ENCODE data around the gene SNTG2.

SNTG2 gene

GRCh38 chr2:1049691-1050090, 99.0 kb downstream of the SNTG2 start:
- no peak for FAIRE-seq
- TF ChIP-seq POLR2A (IDR thresholded peaks at IDR 0.05; ENCODE audit: low read depth, low read length) = no peak

GRCh38 chr2:1051075-1051474, 100.4 kb downstream of the SNTG2 start:
- TF ChIP-seq POLR2A (IDR thresholded peaks at IDR 0.05; ENCODE audit: low read depth, low read length) = no peak
- DNase-seq (ENCODE audit: insufficient read length, low spot score) (no peak), FAIRE-seq (no peak)

More at GRCh38 chr2:1049691-1050090, 99.0 kb downstream of the SNTG2 start:
- no peak for DNase-seq (ENCODE audit: insufficient read length, low spot score)

GRCh38 chr2:1052771-1053191, 102.1 kb downstream of the SNTG2 start:
- no peak for DNase-seq (ENCODE audit: insufficient read length, low spot score)
- FAIRE-seq = no peak
- no peak for TF ChIP-seq POLR2A (IDR thresholded peaks at IDR 0.05; ENCODE audit: low read depth, low read length)

GRCh38 chr2:1053786-1054185, 103.1 kb downstream of the SNTG2 start:
- TF ChIP-seq POLR2A (IDR thresholded peaks at IDR 0.05; ENCODE audit: low read depth, low read length) = no peak
- DNase-seq (ENCODE audit: insufficient read length, low spot score) = no peak
- no peak for FAIRE-seq

- no peak for TF ChIP-seq POLR2A (IDR thresholded peaks at IDR 0.05; ENCODE audit: low read depth, low read length)
- DNase-seq (ENCODE audit: insufficient read length, low spot score) (no peak), FAIRE-seq (no peak)
These were observed 103.8 kb downstream of the SNTG2 start for GRCh38 chr2:1054399-1054798.

GRCh38 chr2:1055014-1055595, 104.5 kb downstream of the SNTG2 start:
- no peak for TF ChIP-seq POLR2A (IDR thresholded peaks at IDR 0.05; ENCODE audit: low read depth, low read length)
- DNase-seq (ENCODE audit: insufficient read length, low spot score) (peak; percentile 59), FAIRE-seq (peak; percentile 96)

GRCh38 chr2:1060372-1060771, 109.7 kb downstream of the SNTG2 start:
- FAIRE-seq = no peak
- TF ChIP-seq POLR2A (IDR thresholded peaks at IDR 0.05; ENCODE audit: low read depth, low read length) = no peak
- no peak for DNase-seq (ENCODE audit: insufficient read length, low spot score)

- no peak for FAIRE-seq
- TF ChIP-seq POLR2A (IDR thresholded peaks at IDR 0.05; ENCODE audit: low read depth, low read length) = no peak
- no peak for DNase-seq (ENCODE audit: insufficient read length, low spot score)
These were observed 110.3 kb downstream of the SNTG2 start for GRCh38 chr2:1060987-1061386.

- FAIRE-seq (no peak), DNase-seq (ENCODE audit: insufficient read length, low spot score) (no peak)
- no peak for TF ChIP-seq POLR2A (IDR thresholded peaks at IDR 0.05; ENCODE audit: low read depth, low read length)
These were observed 117.6 kb downstream of the SNTG2 start for GRCh38 chr2:1068241-1068640.

- no peak for TF ChIP-seq POLR2A (IDR thresholded peaks at IDR 0.05; ENCODE audit: low read depth, low read length)
- no peak for DNase-seq (ENCODE audit: insufficient read length, low spot score)
- no peak for FAIRE-seq
These were observed 118.2 kb downstream of the SNTG2 start for GRCh38 chr2:1068822-1069221.

GRCh38 chr2:1069847-1070246, 119.2 kb downstream of the SNTG2 start:
- FAIRE-seq = no peak
- TF ChIP-seq POLR2A (IDR thresholded peaks at IDR 0.05; ENCODE audit: low read depth, low read length) = no peak

GRCh38 chr2:1070601-1071000, 120.0 kb downstream of the SNTG2 start:
- FAIRE-seq = no peak
- TF ChIP-seq POLR2A (IDR thresholded peaks at IDR 0.05; ENCODE audit: low read depth, low read length) = no peak
- no peak for DNase-seq (ENCODE audit: insufficient read length, low spot score)

More at GRCh38 chr2:1069847-1070246, 119.2 kb downstream of the SNTG2 start:
- no peak for DNase-seq (ENCODE audit: insufficient read length, low spot score)

GRCh38 chr2:1071650-1072049, 121.0 kb downstream of the SNTG2 start:
- FAIRE-seq = no peak
- no peak for DNase-seq (ENCODE audit: insufficient read length, low spot score)

GRCh38 chr2:1072250-1072649, 121.6 kb downstream of the SNTG2 start:
- FAIRE-seq = no peak
- no peak for TF ChIP-seq POLR2A (IDR thresholded peaks at IDR 0.05; ENCODE audit: low read depth, low read length)
- DNase-seq (ENCODE audit: insufficient read length, low spot score) = no peak

More at GRCh38 chr2:1071650-1072049, 121.0 kb downstream of the SNTG2 start:
- no peak for TF ChIP-seq POLR2A (IDR thresholded peaks at IDR 0.05; ENCODE audit: low read depth, low read length)

GRCh38 chr2:1077911-1078310, 127.3 kb downstream of the SNTG2 start:
- no peak for DNase-seq (ENCODE audit: insufficient read length, low spot score)
- TF ChIP-seq POLR2A (IDR thresholded peaks at IDR 0.05; ENCODE audit: low read depth, low read length) = no peak
- no peak for FAIRE-seq

GRCh38 chr2:1078326-1078725, 127.7 kb downstream of the SNTG2 start:
- TF ChIP-seq POLR2A (IDR thresholded peaks at IDR 0.05; ENCODE audit: low read depth, low read length) = no peak
- DNase-seq (ENCODE audit: insufficient read length, low spot score) (no peak), FAIRE-seq (no peak)
